Aorta (tissue), 5 donors: ENCODE results near the gene ABCA8. TPM values are rescaled to one million over a fixed set of nuclear protein-coding genes. Genes with fewer than 3 reads are reported as not detected.

Source experiments
- ATAC-seq: fragments of 200-7000 bp; cut with Tn5 transposase; one replicate; pipeline ENCODE4 v1.9.1; 2022; ENCODE audit warnings: moderate library complexity; ENCODE audit not compliant: low FRiP score
- DNase-seq, 2 donors: peaks; one replicate each; pipeline ENCODE4 v3.0.0-alpha.2; 2020
- H3K27ac ChIP-seq, 2 donors: one replicate each; pipeline ENCODE4 v1.5.1; 2013; ENCODE audit warnings: low read length in 2 of 2, mild to moderate bottlenecking in 2 of 2, moderate library complexity in 2 of 2, control low read depth in 1 of 2, inconsistent platforms in 1 of 2, low read depth in 1 of 2
- H3K27me3 ChIP-seq, 2 donors: one replicate each; pipeline ENCODE4 v1.6.1; 2013; ENCODE audit warnings: control low read depth in 1 of 2, low read length in 1 of 2, mild to moderate bottlenecking in 1 of 2, moderate library complexity in 1 of 2; ENCODE audit not compliant: insufficient read depth in 2 of 2, control insufficient read depth in 1 of 2
- H3K36me3 ChIP-seq, 2 donors: one replicate each; pipeline ENCODE4 v1.6.1; 2013; ENCODE audit warnings: control low read depth in 1 of 2, low read length in 1 of 2, mild to moderate bottlenecking in 1 of 2; ENCODE audit not compliant: insufficient read depth in 2 of 2, control insufficient read depth in 1 of 2
- H3K4me1 ChIP-seq, 2 donors: one replicate each; pipeline ENCODE4 v1.6.1; 2013; ENCODE audit warnings: low read length in 2 of 2, control low read depth in 1 of 2, mild to moderate bottlenecking in 1 of 2, moderate library complexity in 1 of 2; ENCODE audit not compliant: insufficient read depth in 2 of 2, control insufficient read depth in 1 of 2
- H3K4me3 ChIP-seq, 2 donors: one replicate each; pipeline ENCODE4 v1.5.1; 2013; ENCODE audit warnings: low read length in 2 of 2, control low read depth in 1 of 2, mild to moderate bottlenecking in 1 of 2
- H3K9me3 ChIP-seq: one replicate; pipeline ENCODE4 v1.6.1; 2013; ENCODE audit warnings: mild to moderate bottlenecking, low read length; ENCODE audit not compliant: control insufficient read depth
- WGBS, 2 donors: extraction: QIAGEN DNeasy Blood & Tissue Kit; methylation state at CpG; one replicate each; pipeline ENCODE4 v1.1.7; 2013; 5-methylcytosine and 5-hydroxymethylcytosine counted together
- intact Hi-C, 2 donors: fragments of 100-400 bp; cut with DNase I; formaldehyde crosslinking; loops; one replicate each; pipeline versions ENCODE4 v1.14.2 to v1.15.0; 2022
- polyA plus RNA-seq, 2 donors: library from polyadenylated mRNA; stranded (reverse); fragments of 200-250 nt; gene quantifications; one replicate each; pipeline ENCODE4 v1.2.3, GENCODE V29; 2013
- total RNA-seq, 2 donors: library from RNA; stranded (reverse); fragmentation: NEBNext Ultra II Directional; extraction: Animal tissue kit (Norgen Biotek cat#: 25700); gene quantifications; one replicate each; pipeline ENCODE4 v1.2.1, GENCODE V29; 2021
- donor health status: healthy with polysubstance abuse.
- donor health status: Bipolar disorder and iron deficiency.
- donor health status: DM: no; HTN: no; CAD: no.
- donor health status: DM: no; HTN: no; CAD: no.
- donor health status: DM: yes; HTN: yes; CAD: no.

Gene ABCA8
- total and polyA plus RNA-seq, 4 donors = 0.88 to 292 (median 58.5) TPM

GRCh38 chr17:68897557-68897956, 57.6 kb downstream of the ABCA8 start:
- intact Hi-C loops = no loop called here
- no peaks in the 10 kb centered on the region for H3K36me3 ChIP-seq
- H3K9me3 ChIP-seq = no peaks in the 10 kb centered on the region
- H3K4me3 ChIP-seq = no peak overlapping the region
- DNase-seq = no peak
- H3K27ac ChIP-seq = no peak overlapping the region
- no peaks in the 10 kb centered on the region for H3K4me1 ChIP-seq
- no peak for ATAC-seq
- H3K27me3 ChIP-seq = no peaks in the 10 kb centered on the region

DNA sequence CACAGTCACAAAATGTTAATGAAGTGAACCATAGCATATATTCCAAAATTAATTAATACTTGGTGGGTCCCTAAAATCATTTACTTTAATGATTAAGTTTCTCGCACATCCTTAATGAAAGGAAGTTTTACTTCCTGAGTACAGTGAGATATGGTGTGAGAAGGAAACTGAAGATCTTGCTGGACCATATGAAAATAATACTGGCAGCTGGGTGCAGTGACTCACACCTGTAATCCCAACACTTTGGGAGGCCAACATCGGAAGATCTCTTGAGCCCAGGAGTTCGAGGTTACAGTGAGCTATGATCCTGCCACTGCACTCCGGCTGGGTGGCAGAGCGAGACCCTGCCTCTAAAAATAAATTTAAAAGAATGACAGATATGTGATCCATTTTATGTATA, 62.5 kb downstream of the ABCA8 start:
- Histone ChIP-seq H3K36me3 (no peaks in the 10 kb centered on the region), H3K4me3 (no peak overlapping the region), H3K27ac (no peak overlapping the region), H3K4me1 (no peaks in the 10 kb centered on the region), H3K27me3 (no peaks in the 10 kb centered on the region), H3K9me3 (no peaks in the 10 kb centered on the region)
- DNase-seq (no peak), ATAC-seq (no peak)
- 76 to 82% methylated on average over 5 of the region's 5 CpGs for WGBS, 2 donors
- intact Hi-C loops = no loop called here

- DNase-seq (no peak), ATAC-seq (no peak)
- Histone ChIP-seq H3K4me3 (no peak overlapping the region), H3K27ac (no peak overlapping the region), H3K36me3 (no peaks in the 10 kb centered on the region), H3K9me3 (no peaks in the 10 kb centered on the region), H3K4me1 (no peaks in the 10 kb centered on the region), H3K27me3 (no peaks in the 10 kb centered on the region)
- 94 to 96% methylated on average over 1 of the region's 1 CpG for WGBS, 2 donors
- intact Hi-C loops = no loop called here
These were observed 63.0 kb downstream of the ABCA8 start for GRCh38 chr17:68892193-68892592.

- intact Hi-C loops = no loop called here
- Histone ChIP-seq H3K27me3 (no peaks in the 10 kb centered on the region), H3K27ac (no peak overlapping the region), H3K4me1 (no peaks in the 10 kb centered on the region), H3K36me3 (no peaks in the 10 kb centered on the region), H3K4me3 (no peak overlapping the region), H3K9me3 (no peaks in the 10 kb centered on the region)
- DNase-seq (no peak), ATAC-seq (no peak)
- WGBS, 2 donors = 78% methylated on average over 3 of the region's 3 CpGs
These were observed 68.8 kb downstream of the ABCA8 start for GRCh38 chr17:68886401-68886800.

GRCh38 chr17:68884888-68885287, 70.3 kb downstream of the ABCA8 start:
- WGBS, 2 donors = 87 to 91% methylated on average over 4 of the region's 4 CpGs
- Histone ChIP-seq H3K27me3 (no peaks in the 10 kb centered on the region), H3K4me3 (no peak overlapping the region), H3K27ac (no peak overlapping the region), H3K9me3 (peaks cover 2% of the 10 kb centered on the region), H3K4me1 (no peaks in the 10 kb centered on the region), H3K36me3 (no peaks in the 10 kb centered on the region)
- ATAC-seq (no peak), DNase-seq (no peak)
- intact Hi-C loops = no loop called here

GRCh38 chr17:68878226-68878885, 76.8 kb downstream of the ABCA8 start:
- intact Hi-C loops = no loop called here
- H3K9me3 ChIP-seq = peaks cover 2% of the 10 kb centered on the region
- no peaks in the 10 kb centered on the region for H3K4me1 ChIP-seq
- H3K27ac ChIP-seq = no peak overlapping the region
- H3K27me3 ChIP-seq = no peaks in the 10 kb centered on the region
- H3K4me3 ChIP-seq = no peak overlapping the region
- DNase-seq (no peak), ATAC-seq (no peak)
- H3K36me3 ChIP-seq = no peaks in the 10 kb centered on the region
- 82 to 88% methylated on average over 5 of the region's 5 CpGs for WGBS, 2 donors

DNA sequence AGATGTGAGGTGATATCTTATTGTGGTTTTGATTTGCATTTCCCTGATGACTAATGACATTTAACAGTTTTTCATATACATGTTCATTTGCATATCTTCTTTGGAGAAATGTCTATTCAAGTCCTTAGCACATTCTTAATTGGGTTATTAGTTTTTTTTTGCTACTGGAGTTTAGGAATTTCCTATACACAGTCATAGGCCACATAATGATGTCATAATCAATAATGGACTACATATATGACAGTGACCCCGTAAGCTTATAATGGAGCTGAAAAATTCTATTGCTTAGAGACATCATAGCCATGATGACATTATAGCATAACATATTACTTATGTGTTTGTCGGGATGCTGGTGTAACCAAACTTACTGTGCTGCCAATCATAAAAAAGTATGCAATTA, 83.7 kb downstream of the ABCA8 start:
- H3K27ac ChIP-seq = no peak overlapping the region
- no peaks in the 10 kb centered on the region for H3K9me3 ChIP-seq
- no peaks in the 10 kb centered on the region for H3K27me3 ChIP-seq
- WGBS, 2 donors = 96 to 97% methylated on average over 2 of the region's 2 CpGs
- H3K4me3 ChIP-seq = no peak overlapping the region
- ATAC-seq (no peak), DNase-seq (no peak)
- intact Hi-C loops = no loop called here
- no peaks in the 10 kb centered on the region for H3K4me1 ChIP-seq
- no peaks in the 10 kb centered on the region for H3K36me3 ChIP-seq

GRCh38 chr17:68870976-68871375, 84.2 kb downstream of the ABCA8 start:
- intact Hi-C loops = no loop called here
- no peaks in the 10 kb centered on the region for H3K9me3 ChIP-seq
- H3K27ac ChIP-seq = no peak overlapping the region
- ATAC-seq (no peak), DNase-seq (no peak)
- no peaks in the 10 kb centered on the region for H3K27me3 ChIP-seq
- no peaks in the 10 kb centered on the region for H3K36me3 ChIP-seq
- no peaks in the 10 kb centered on the region for H3K4me1 ChIP-seq
- WGBS, 2 donors = 45 to 52% methylated on average over 1 of the region's 1 CpG
- no peak overlapping the region for H3K4me3 ChIP-seq

- H3K27me3 ChIP-seq = no peaks in the 10 kb centered on the region
- ATAC-seq (no peak), DNase-seq (no peak)
- no peak overlapping the region for H3K27ac ChIP-seq
- 75 to 83% methylated on average over 3 of the region's 3 CpGs for WGBS, 2 donors
- no peak overlapping the region for H3K4me3 ChIP-seq
- intact Hi-C loops = no loop called here
- H3K4me1 ChIP-seq = no peaks in the 10 kb centered on the region
- H3K9me3 ChIP-seq = no peaks in the 10 kb centered on the region
- no peaks in the 10 kb centered on the region for H3K36me3 ChIP-seq
These were observed 84.9 kb downstream of the ABCA8 start for GRCh38 chr17:68870161-68870826.
